Calu3 (cell line): Measurements from ENCODE around the gene EYS. TPM values are rescaled to one million over a fixed set of nuclear protein-coding genes. Genes with fewer than 3 reads are reported as not detected.

Experiments
- BruUV-seq: library from RNA; stranded (reverse); fragments of 400-500 nt; replicated peaks from 2 replicates; lab custom pipeline; 2021; lab: Mats Ljungman, UMichigan
- CTCF ChIA-PET: fragments of 300-600 bp; sonication (Branson Sonifier 250); formaldehyde crosslinking; loops from one replicate; lab custom pipeline; 2022; ENCODE audit warnings: antibody characterized with exemption; lab: Charles Lee
- DNase-seq: peaks from one replicate; pipeline ENCODE4 v3.0.0; 2022
- H3K27ac Mint-ChIP-seq: one replicate; pipeline ENCODE4 v1.8.0; 2022; ENCODE audit warnings: mixed read lengths; ENCODE audit not compliant: unreplicated experiment
- H3K27me3 Mint-ChIP-seq: one replicate; pipeline ENCODE4 v1.8.0; 2022; ENCODE audit warnings: mixed read lengths; ENCODE audit not compliant: unreplicated experiment
- H3K36me3 Mint-ChIP-seq: one replicate; pipeline ENCODE4 v1.8.0; 2022; ENCODE audit warnings: mild to moderate bottlenecking, moderate library complexity, mixed read lengths; ENCODE audit not compliant: insufficient read depth, unreplicated experiment
- H3K4me1 Mint-ChIP-seq: one replicate; pipeline ENCODE4 v1.8.0; 2022; ENCODE audit warnings: mild to moderate bottlenecking, low read depth, mixed read lengths; ENCODE audit not compliant: unreplicated experiment
- H3K4me3 Mint-ChIP-seq: one replicate; pipeline ENCODE4 v1.8.0; 2022; ENCODE audit warnings: mild to moderate bottlenecking, low read depth, moderate library complexity, mixed read lengths; ENCODE audit not compliant: unreplicated experiment
- H3K9me3 Mint-ChIP-seq: one replicate; pipeline ENCODE4 v1.8.0; 2022; ENCODE audit warnings: low read depth, mixed read lengths; ENCODE audit not compliant: unreplicated experiment
- intact Hi-C: fragments of 100-400 bp; cut with micrococcal nuclease; formaldehyde crosslinking; loops from one replicate; pipeline ENCODE4 v1.10.0; 2022; ENCODE audit not compliant: unreplicated experiment
- total RNA-seq: library from RNA; stranded (reverse); gene quantifications from 2 replicates; pipeline ENCODE4 v1.2.3, GENCODE V29; 2022
- TF ChIP-seq, protein P1 (sequence below): fragments of 200-600 bp; IDR thresholded peaks from one replicate; pipeline ENCODE4 v1.8.0; 2022; ENCODE audit warnings: antibody characterized with exemption; ENCODE audit not compliant: unreplicated experiment

Gene EYS
- total RNA-seq, 1 experiment from 2014 or later = not detected

DNA sequence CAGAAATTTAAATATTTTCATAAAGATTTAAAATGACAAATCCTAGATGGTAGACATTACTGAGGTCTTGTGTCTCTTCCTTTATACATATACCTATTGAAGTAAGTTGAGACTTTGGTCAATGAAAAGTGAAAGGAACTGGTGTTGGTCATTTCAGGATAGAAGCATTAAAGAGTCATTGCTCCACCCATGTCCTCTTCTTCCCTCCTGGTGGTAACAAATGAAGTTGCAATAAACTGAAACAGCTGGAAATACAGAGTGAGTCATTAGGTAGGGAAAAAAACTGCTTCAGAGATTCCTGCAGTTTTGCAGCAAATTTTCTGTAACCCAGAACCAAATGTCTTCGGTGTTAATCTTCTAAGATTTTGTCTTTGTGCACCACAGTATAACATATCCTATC is 448.0 kb downstream of the EYS start:
- CTCF ChIA-PET = no interaction called here
- Mint-ChIP-seq H3K27ac (no peak overlapping the region), H3K4me1 (no peaks in the 10 kb centered on the region), H3K4me3 (no peak overlapping the region), H3K9me3 (peaks cover 10% of the 10 kb centered on the region), H3K27me3 (no peaks in the 10 kb centered on the region), H3K36me3 (no peaks in the 10 kb centered on the region)
- BruUV-seq = no TSS peak
- no peak for DNase-seq
- TF ChIP-seq, protein P1, sequence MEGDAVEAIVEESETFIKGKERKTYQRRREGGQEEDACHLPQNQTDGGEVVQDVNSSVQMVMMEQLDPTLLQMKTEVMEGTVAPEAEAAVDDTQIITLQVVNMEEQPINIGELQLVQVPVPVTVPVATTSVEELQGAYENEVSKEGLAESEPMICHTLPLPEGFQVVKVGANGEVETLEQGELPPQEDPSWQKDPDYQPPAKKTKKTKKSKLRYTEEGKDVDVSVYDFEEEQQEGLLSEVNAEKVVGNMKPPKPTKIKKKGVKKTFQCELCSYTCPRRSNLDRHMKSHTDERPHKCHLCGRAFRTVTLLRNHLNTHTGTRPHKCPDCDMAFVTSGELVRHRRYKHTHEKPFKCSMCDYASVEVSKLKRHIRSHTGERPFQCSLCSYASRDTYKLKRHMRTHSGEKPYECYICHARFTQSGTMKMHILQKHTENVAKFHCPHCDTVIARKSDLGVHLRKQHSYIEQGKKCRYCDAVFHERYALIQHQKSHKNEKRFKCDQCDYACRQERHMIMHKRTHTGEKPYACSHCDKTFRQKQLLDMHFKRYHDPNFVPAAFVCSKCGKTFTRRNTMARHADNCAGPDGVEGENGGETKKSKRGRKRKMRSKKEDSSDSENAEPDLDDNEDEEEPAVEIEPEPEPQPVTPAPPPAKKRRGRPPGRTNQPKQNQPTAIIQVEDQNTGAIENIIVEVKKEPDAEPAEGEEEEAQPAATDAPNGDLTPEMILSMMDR = no peak
- intact Hi-C loops = no loop called here

- no TSS peak for BruUV-seq
- H3K4me3 Mint-ChIP-seq = no peak overlapping the region
- no peak overlapping the region for H3K27ac Mint-ChIP-seq
- intact Hi-C loops = no loop called here
- no peaks in the 10 kb centered on the region for H3K27me3 Mint-ChIP-seq
- CTCF ChIA-PET = no interaction called here
- TF ChIP-seq, protein P1 = no peak
- no peaks in the 10 kb centered on the region for H3K36me3 Mint-ChIP-seq
- no peaks in the 10 kb centered on the region for H3K4me1 Mint-ChIP-seq
- H3K9me3 Mint-ChIP-seq = peaks cover 5% of the 10 kb centered on the region
- no peak for DNase-seq
Observed at GRCh38 chr6:65253041-65253440, 454.0 kb downstream of the EYS start.

DNA sequence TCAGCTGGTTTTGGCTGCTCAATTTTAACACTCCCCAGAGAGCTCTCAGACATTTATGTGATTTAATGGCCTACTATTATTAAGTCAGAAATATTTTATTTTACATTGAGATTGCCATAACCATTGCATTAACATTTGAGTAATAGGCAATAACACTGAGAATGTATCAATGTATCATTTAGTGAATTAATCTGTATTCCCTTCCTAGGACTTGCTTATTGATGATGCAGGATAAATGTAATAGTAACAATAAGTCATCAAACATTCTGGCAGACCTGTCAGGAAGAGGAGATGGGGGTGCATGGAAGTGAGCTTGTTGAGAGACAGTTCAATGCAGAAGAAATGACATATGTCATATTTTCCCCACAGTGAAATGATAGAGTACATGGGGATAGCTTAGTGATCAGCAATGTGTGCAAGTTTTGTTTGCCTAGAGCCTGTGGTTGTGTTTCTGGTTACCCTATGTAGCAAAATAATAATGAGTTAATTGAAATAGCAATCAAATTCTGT is 458.9 kb downstream of the EYS start:
- peaks cover 6% of the 10 kb centered on the region for H3K9me3 Mint-ChIP-seq
- H3K27ac Mint-ChIP-seq = no peak overlapping the region
- BruUV-seq = no TSS peak
- CTCF ChIA-PET = no interaction called here
- H3K27me3 Mint-ChIP-seq = no peaks in the 10 kb centered on the region
- no peak overlapping the region for H3K4me3 Mint-ChIP-seq
- H3K36me3 Mint-ChIP-seq = no peaks in the 10 kb centered on the region
- TF ChIP-seq, protein P1 = no peak
- intact Hi-C loops = no loop called here
- DNase-seq = no peak
- no peaks in the 10 kb centered on the region for H3K4me1 Mint-ChIP-seq

- TF ChIP-seq, protein P1 = no peak
- no peaks in the 10 kb centered on the region for H3K36me3 Mint-ChIP-seq
- H3K9me3 Mint-ChIP-seq = peaks cover 23% of the 10 kb centered on the region
- DNase-seq = no peak
- CTCF ChIA-PET = no interaction called here
- no peak overlapping the region for H3K27ac Mint-ChIP-seq
- intact Hi-C loops = no loop called here
- H3K4me3 Mint-ChIP-seq = no peak overlapping the region
- BruUV-seq = no TSS peak
- no peaks in the 10 kb centered on the region for H3K27me3 Mint-ChIP-seq
- no peaks in the 10 kb centered on the region for H3K4me1 Mint-ChIP-seq
Observed at GRCh38 chr6:65231616-65232015, 475.4 kb downstream of the EYS start.
